Loucy (cell line): ENCODE data around the gene CGB3.
"Not testable (repeated sequence)": the region's sequence is repeated elsewhere in the genome, so short reads cannot be mapped to it uniquely, and the experiment has no call there.

ENCODE experiments used
- CTCF ChIP-seq: fragments of 200-600 bp; sonication (generic); conservative IDR thresholded peaks from 2 replicates; pipeline ENCODE4 v1.5.1; 2014; ENCODE audit warnings: mild to moderate bottlenecking, antibody characterized with exemption, low read length
- EZH2phosphoT487 ChIP-seq: fragments of 200-600 bp; IDR thresholded peaks from 2 replicates; pipeline ENCODE4 v1.6.1; 2018; ENCODE audit warnings: antibody characterized with exemption, mild to moderate bottlenecking, moderate library complexity, borderline replicate concordance

- TF ChIP-seq CTCF, EZH2phosphoT487: not testable (repeated sequence)
Measured at GRCh38 chr19:49038557-49039276, 14.6 kb upstream of the CGB3 start.
